Common myeloid progenitor, CD34-positive (primary cell): ENCODE results near the gene AGFG2.
"Not testable (repeated sequence)": the region's sequence is repeated elsewhere in the genome, so short reads cannot be mapped to it uniquely, and the experiment has no call there.

Source experiments
- CTCF ChIA-PET: fragments of 350-600 bp; sonication (Branson Sonifier 250); formaldehyde crosslinking; loops from one replicate; lab custom pipeline; 2021; ENCODE audit warnings: antibody characterized with exemption; lab: Charles Lee
- POLR2A ChIA-PET: fragments of 350-600 bp; sonication (Branson Sonifier 250); formaldehyde crosslinking; loops from one replicate; lab custom pipeline; 2021; ENCODE audit warnings: antibody characterized with exemption; lab: Charles Lee
- DNase-seq, 3 donors: peaks; one replicate each; pipeline versions ENCODE4 v3.0.0 to v3.0.0-alpha.2; 2013
- H3K27ac ChIP-seq, 2 experiments: 1 replicate in 1 of 2; 2 replicates in 1 of 2; pipeline ENCODE4 v1.7.0; 2013; ENCODE audit warnings: inconsistent platforms in 2 of 2, low read length in 2 of 2, mild to moderate bottlenecking in 2 of 2, low read depth in 1 of 2, moderate library complexity in 1 of 2; ENCODE audit not compliant: severe bottlenecking in 2 of 2, insufficient read depth in 1 of 2, poor library complexity in 1 of 2
- H3K27me3 ChIP-seq, 5 experiments: replicated peaks in 2 of 5; 1 replicate in 3 of 5; 2 replicates in 2 of 5; pipeline versions ENCODE4 v1.6.1 to v1.7.0; 2013; ENCODE audit warnings: low read length in 4 of 5, mild to moderate bottlenecking in 2 of 5, moderate library complexity in 2 of 5, inconsistent platforms in 1 of 5; ENCODE audit not compliant: insufficient read depth in 5 of 5, control insufficient read depth in 4 of 5
- H3K36me3 ChIP-seq, 4 experiments: 1 replicate in 2 of 4; 2 replicates in 2 of 4; pipeline versions ENCODE4 v1.6.1 to v1.7.0; 2013; ENCODE audit warnings: low read length in 3 of 4, control low read depth in 1 of 4, mild to moderate bottlenecking in 1 of 4; ENCODE audit not compliant: control insufficient read depth in 4 of 4, insufficient read depth in 4 of 4
- H3K4me1 ChIP-seq, 4 experiments: 1 replicate in 3 of 4; 2 replicates in 1 of 4; pipeline versions ENCODE4 v1.6.1 to v1.7.1; 2013; ENCODE audit warnings: low read length in 3 of 4, mild to moderate bottlenecking in 3 of 4, control low read depth in 1 of 4, inconsistent platforms in 1 of 4, moderate library complexity in 1 of 4; ENCODE audit not compliant: control insufficient read depth in 4 of 4, insufficient read depth in 4 of 4; ENCODE audit errors: control extremely low read depth in 1 of 4
- H3K4me3 ChIP-seq, 7 experiments: 1 replicate in 4 of 7; 2 replicates in 3 of 7; pipeline versions ENCODE4 v1.5.1 to v1.7.0; 2013; ENCODE audit warnings: mild to moderate bottlenecking in 7 of 7, low read length in 6 of 7, moderate library complexity in 6 of 7, inconsistent platforms in 2 of 7, low read depth in 2 of 7, control low read depth in 1 of 7; ENCODE audit not compliant: insufficient read depth in 4 of 7, control insufficient read depth in 1 of 7; ENCODE audit errors: extremely low read depth in 1 of 7
- H3K9me3 ChIP-seq, 5 experiments: 1 replicate in 4 of 5; 2 replicates in 1 of 5; pipeline versions ENCODE4 v1.6.1 to v1.7.1; 2013; ENCODE audit warnings: low read length in 4 of 5, mild to moderate bottlenecking in 2 of 5, inconsistent platforms in 1 of 5, low read depth in 1 of 5, moderate library complexity in 1 of 5; ENCODE audit not compliant: control insufficient read depth in 4 of 5, insufficient read depth in 2 of 5; ENCODE audit errors: control extremely low read depth in 1 of 5
- WGBS: methylation state at CpG from one replicate; pipeline ENCODE4 v1.1.5; 2013; ENCODE audit not compliant: insufficient coverage; 5-methylcytosine and 5-hydroxymethylcytosine counted together

Gene AGFG2

DNA sequence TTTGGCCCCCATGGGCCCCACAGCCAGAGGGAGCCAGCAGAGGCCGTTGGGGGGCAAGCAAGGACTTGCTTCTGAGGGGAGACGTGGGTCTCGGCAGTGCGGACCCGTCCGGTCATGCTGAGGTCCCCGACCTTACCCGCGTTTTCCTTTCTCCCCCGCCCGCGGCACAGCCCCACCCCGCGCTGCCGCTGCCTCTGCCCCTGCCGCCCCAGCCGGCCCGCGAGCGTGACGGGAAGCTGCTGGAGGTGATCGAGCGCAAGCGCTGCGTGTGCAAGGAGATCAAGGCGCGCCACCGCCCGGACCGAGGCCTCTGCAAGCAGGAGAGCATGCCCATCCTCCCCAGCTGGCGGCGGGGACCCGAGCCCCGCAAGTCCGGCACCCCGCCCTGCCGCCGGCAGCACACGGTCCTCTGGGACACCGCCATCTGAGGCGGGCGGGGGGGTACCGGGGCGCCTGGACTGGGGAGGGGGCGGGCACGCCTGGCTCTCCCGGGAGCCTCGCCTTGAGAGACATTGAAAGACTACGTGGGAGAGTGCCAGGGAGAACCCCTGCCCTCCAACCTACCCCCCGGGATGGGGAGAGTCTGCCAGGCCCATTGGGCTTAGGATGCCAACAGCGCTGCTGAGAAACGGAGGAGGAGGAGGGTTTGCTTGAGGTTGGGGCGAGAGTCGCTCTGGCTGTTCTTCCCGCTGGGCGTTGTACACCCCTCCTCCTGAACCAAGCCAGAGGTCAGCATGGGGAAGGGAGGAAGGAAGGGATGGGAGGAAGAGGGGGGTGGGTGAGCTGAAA is 45.3 kb upstream of the AGFG2 start:
- Histone ChIP-seq H3K36me3 (no peaks in the 10 kb centered on the region), H3K27ac (no peak overlapping the region), H3K4me3 (peak overlapping the region in 6 of 7 experiments; percentile 31 to 73 (median 49)), H3K4me1 (peaks cover 0 to 12% (median 7%) of the 10 kb centered on the region in 4 experiments), H3K27me3 (peaks cover 0 to 3% (median 0%) of the 10 kb centered on the region in 5 experiments), H3K9me3 (no peaks in the 10 kb centered on the region)
- ChIA-PET CTCF (interaction anchor here (1.0 to 1.9 kb wide), 6 partner anchors 11 to 198 kb away, joined by 4 to 6 read pairs (median 4); no protein-coding TSS in a partner anchor), POLR2A (interaction anchor here (0.6 kb wide), 1 partner anchor 197 kb away, joined by 5 read pairs; no protein-coding TSS in a partner anchor)
- peak in 2 of 3 donors; percentile 61 to 72 for DNase-seq
- WGBS = 1% methylated on average over 41 of the region's 56 CpGs

DNA sequence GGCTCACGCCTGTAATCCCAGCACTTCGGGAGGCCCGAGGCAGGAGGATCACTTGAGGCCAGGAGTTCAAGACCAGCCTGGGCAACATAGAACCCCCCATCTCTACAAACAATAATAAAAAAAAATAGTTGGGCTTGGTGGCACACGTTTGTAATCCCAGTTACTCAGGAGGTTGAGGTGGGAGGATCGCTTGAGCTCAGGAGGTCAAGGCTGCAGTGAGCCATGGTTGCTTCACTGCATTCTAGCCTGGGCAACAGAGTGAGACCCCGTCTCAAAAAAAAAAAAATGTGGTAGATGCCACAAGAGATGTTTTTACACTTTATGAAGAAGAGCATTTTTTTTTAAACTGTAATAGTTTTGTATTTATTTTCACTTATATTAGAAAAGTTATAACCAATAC is 42.5 kb upstream of the AGFG2 start:
- no peak for DNase-seq
- ChIA-PET POLR2A (no interaction called here), CTCF (interaction anchor here (1.0 to 3.5 kb wide), 5 partner anchors 9 to 103 kb away, joined by 3 to 17 read pairs (median 6); no protein-coding TSS in a partner anchor)
- no peak overlapping the region for H3K4me3 ChIP-seq
- 94% methylated on average over 2 of the region's 6 CpGs for WGBS
- peaks cover 0 to 12% (median 7%) of the 10 kb centered on the region in 4 experiments for H3K4me1 ChIP-seq
- no peak overlapping the region for H3K27ac ChIP-seq
- no peaks in the 10 kb centered on the region for H3K9me3 ChIP-seq
- H3K27me3 ChIP-seq = peaks cover 0 to 4% (median 0%) of the 10 kb centered on the region in 5 experiments
- H3K36me3 ChIP-seq = no peaks in the 10 kb centered on the region

GRCh38 chr7:100500743-100501142 is 38.3 kb upstream of the AGFG2 start:
- H3K27me3 ChIP-seq, POLR2A ChIA-PET, H3K36me3 ChIP-seq, H3K9me3 ChIP-seq, H3K4me3 ChIP-seq, H3K4me1 ChIP-seq, DNase-seq, H3K27ac ChIP-seq: not testable (repeated sequence)
- CTCF ChIA-PET = interaction anchor here (1.0 kb wide), 1 partner anchor 59 kb away, joined by 3 read pairs; no protein-coding TSS in a partner anchor
- no CpG with 5 or more reads among the region's 2 CpGs for WGBS

DNA sequence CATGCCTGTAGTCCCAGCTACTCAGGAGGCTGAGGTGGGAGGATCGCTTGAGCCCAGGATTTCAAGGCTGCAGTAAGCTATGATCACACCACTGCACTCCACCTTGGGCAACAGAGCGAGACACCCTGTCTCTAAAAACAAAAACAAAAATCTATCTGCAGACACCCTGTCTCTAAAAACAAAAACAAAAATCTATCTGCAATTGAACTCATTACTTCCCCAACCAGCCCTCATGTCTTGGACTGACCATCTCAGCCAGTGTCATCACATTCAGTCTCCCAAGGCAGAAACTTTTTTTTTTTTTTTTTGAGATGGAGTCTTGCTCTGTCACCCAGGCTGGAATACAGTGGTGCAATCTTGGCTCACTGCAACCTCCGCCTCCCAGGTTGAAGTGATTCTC is 35.0 kb upstream of the AGFG2 start:
- H3K27ac ChIP-seq, CTCF ChIA-PET: not testable (repeated sequence)
- WGBS = 100% methylated on average over 2 of the region's 3 CpGs

DNA sequence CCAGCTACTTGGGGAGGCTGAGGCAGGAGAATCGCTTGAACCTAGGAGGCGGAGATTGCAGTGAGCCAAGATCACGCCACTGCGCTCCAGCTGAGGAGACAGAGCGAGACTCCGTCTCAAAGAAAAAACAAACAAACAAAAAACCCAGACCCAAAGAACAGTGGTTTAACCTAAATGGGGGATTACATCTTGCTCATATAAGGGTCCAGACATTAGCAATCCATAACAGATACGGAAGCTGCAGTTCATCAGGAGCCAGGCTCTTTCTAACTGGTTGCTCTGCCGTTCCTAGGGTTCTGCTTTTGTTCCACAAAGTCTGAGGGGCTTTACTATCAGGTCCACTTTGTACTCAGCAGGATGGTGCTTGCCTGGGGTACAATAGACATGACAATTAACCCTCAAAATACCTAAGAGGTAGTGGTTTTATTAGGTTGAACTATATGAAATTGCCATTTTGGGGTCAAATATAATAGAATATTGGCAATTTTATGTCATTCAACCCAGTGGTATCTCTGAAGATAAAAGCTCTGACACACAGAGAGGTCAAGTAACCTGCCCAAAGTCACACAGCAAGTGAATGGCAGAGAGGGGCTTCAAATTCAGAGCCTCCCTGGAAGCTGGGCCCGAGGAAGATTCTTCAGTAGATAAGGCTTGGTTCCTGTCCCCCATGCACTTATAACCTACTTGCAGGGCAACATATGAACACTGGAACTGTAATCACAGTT is 34.0 kb upstream of the AGFG2 start:
- H3K4me1 ChIP-seq = no peaks in the 10 kb centered on the region
- POLR2A ChIA-PET = no interaction called here
- H3K4me3 ChIP-seq = no peak overlapping the region
- peaks cover 0 to 2% (median 0%) of the 10 kb centered on the region in 5 experiments for H3K27me3 ChIP-seq
- no peak overlapping the region for H3K27ac ChIP-seq
- CTCF ChIA-PET = interaction anchor here (1.1 kb wide), 1 partner anchor 28 kb away, joined by 4 read pairs; no protein-coding TSS in a partner anchor
- H3K9me3 ChIP-seq = no peaks in the 10 kb centered on the region
- H3K36me3 ChIP-seq = no peaks in the 10 kb centered on the region
- DNase-seq = no peak
- 98% methylated on average over 8 of the region's 9 CpGs for WGBS

More for the DNA sequence above, 35.0 kb upstream of the AGFG2 start:
- DNase-seq, POLR2A ChIA-PET, H3K9me3 ChIP-seq, H3K4me3 ChIP-seq, H3K36me3 ChIP-seq, H3K4me1 ChIP-seq, H3K27me3 ChIP-seq: not testable (repeated sequence)

GRCh38 chr7:100506356-100506923 is 32.6 kb upstream of the AGFG2 start:
- Histone ChIP-seq H3K9me3 (no peaks in the 10 kb centered on the region), H3K4me3 (no peak overlapping the region), H3K27ac (no peak overlapping the region), H3K36me3 (no peaks in the 10 kb centered on the region), H3K27me3 (no peaks in the 10 kb centered on the region), H3K4me1 (no peaks in the 10 kb centered on the region)
- 88% methylated on average over 3 of the region's 8 CpGs for WGBS
- CTCF ChIA-PET = interaction anchor here (0.9 to 1.3 kb wide), 3 partner anchors 10 to 26 kb away, joined by 3 to 4 read pairs (median 4); no protein-coding TSS in a partner anchor
- DNase-seq = peak in 1 of 3 donors; percentile 39
- POLR2A ChIA-PET = no interaction called here
